Non-pigmented ciliary epithelial cell (primary cell): Measurements from ENCODE around the gene SORL1.

Source experiments
- DNase-seq: peaks from one replicate; pipeline ENCODE4 v3.0.0-alpha.2; 2010; ENCODE audit warnings: low read depth

The SORL1 gene

DNA sequence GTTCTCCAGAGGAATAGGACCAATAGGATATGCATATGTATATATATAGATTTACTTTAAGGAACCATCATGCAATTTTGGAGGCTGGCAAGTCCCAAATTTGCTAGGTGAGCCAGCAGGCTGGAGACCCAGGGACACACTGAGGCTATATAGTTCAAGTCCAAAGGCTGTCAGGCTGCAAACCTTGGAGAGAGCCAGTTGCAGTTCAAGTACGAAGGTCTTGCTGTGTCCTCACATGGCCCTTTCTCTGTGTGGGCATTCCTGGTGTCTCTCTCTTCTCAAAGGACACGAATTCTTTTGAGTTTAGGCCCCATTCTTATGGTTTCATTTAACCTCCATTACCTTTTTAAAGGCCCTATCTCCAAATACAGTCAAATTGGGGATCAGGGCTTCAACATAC is 135.1 kb downstream of the SORL1 start:
- DNase-seq, result no peak

GRCh38 chr11:121588747-121589146 is 136.6 kb downstream of the SORL1 start:
- DNase-seq, result no peak

DNA sequence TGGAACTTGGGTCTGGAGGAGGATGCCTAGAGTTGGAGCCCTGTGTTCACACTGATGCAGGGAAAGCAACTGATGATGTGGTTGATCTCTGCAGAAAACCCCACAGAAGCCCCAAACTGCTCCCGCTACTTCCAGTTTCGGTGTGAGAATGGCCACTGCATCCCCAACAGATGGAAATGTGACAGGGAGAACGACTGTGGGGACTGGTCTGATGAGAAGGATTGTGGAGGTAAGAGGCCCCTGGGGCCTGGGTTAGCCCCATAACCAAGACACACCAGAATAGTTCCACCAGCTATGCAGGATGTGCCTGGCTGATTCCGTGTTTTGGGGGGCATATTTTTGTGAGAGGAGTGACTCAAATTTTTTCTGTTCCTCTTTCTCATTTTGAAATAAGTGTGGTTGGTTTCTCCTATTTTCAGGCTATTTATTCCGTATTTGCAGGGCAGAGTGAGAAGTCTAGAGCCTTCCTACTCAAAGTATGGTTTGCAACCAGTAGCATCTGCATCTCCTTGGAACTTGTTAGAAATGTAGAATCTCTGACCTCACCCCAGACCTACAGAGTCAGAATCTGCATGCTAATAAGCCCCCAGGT is 137.9 kb downstream of the SORL1 start:
- no peak for DNase-seq

- no peak for DNase-seq
Observed at GRCh38 chr11:121590772-121591404, 138.8 kb downstream of the SORL1 start.

- peak; percentile 37 for DNase-seq
Observed at GRCh38 chr11:121591405-121592033, 139.4 kb downstream of the SORL1 start.

- DNase-seq, result no peak
Observed at GRCh38 chr11:121592708-121593107, 140.6 kb downstream of the SORL1 start.

- DNase-seq, result peak; percentile 97
Observed at GRCh38 chr11:121595717-121596161, 143.6 kb downstream of the SORL1 start.

- no peak for DNase-seq
Observed at GRCh38 chr11:121596195-121597155, 144.4 kb downstream of the SORL1 start.

DNA sequence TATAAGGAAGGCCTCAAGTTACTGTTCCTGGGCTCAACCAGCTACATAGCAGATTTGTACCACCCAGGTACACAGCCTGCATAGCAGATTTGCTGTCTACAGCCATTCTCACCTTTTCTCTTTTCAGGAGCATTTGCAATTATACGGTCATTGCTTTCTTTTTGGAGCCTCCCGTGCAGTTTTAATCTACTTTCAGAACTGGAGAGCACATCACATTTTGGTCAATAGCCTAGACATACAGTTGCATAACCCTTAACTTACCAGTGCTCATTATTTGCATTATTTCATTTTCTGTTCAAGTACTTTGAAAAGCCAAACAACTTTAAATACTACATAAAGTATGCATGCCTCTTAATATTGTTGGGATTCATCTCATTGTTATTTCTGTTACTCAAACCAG is 151.2 kb downstream of the SORL1 start:
- DNase-seq, result no peak

- DNase-seq, result no peak
Observed at GRCh38 chr11:121604152-121604551, 152.0 kb downstream of the SORL1 start.

- no peak for DNase-seq
Observed at GRCh38 chr11:121606354-121606753, 154.2 kb downstream of the SORL1 start.

DNA sequence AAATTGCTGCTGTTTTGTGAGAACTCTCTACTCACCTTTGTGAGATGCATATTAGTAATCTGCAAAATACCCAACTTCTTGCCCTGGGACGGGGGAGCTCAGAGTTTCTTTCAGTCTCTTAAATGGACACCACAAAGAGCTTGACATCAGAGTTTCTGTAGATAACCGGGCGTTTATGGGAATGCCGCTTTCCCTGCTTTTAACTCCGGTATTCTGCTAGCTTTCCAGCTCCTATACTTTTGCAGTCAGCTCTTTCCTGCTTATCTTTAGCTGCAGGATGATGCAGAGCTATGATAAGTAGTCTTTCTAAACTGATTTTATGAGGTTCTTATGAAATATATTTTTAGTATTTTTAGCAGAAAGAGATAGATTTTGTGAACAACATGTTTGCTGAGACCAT is 155.2 kb downstream of the SORL1 start:
- no peak for DNase-seq

DNA sequence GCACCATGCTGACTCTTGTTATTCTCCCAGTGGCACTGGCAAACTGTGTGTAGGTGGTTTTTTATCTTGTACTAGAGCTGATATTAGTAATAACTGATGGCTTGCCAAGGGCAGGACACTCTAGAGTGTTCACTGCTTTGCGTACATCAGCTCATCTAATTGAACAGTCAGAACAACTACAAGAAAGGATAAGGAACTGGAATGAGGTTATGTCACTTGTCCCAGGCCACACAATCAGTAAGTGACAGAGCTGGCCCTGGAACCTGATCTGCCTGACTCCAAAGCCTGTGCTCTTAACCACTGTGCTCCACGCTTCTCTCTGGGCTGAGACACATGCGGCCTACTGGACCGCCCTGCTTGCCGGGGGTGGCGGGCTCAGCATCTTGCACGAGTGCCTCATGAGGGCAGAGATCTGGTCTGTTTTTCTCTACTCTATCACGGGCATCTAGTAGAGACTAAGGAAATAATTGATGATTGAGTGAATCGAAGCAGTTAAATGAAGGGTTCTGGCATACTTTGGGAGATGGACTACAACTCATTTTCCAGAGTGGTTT is 156.5 kb downstream of the SORL1 start:
- no peak for DNase-seq

GRCh38 chr11:121610706-121611105 is 158.6 kb downstream of the SORL1 start:
- DNase-seq, result no peak

DNA sequence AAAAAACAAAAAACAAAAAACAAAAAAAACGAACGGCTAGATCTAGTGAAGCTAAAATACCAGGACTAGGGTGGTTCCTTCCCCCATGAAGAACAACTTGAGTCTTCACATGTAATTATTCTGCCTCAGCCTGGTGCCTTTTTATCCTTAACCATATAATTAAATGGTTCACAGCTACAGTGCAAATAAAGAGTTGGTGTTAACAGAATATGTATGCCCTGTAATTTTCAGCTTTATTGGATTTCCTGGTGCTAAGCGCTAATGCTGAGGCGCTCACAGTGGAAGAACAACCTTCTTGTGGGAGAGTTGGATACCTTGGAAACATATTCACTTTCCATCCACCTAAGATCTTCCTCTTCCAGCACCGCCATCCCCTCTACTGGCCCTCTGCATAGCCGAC is 159.1 kb downstream of the SORL1 start:
- no peak for DNase-seq

GRCh38 chr11:121613724-121614123 is 161.6 kb downstream of the SORL1 start:
- no peak for DNase-seq

DNA sequence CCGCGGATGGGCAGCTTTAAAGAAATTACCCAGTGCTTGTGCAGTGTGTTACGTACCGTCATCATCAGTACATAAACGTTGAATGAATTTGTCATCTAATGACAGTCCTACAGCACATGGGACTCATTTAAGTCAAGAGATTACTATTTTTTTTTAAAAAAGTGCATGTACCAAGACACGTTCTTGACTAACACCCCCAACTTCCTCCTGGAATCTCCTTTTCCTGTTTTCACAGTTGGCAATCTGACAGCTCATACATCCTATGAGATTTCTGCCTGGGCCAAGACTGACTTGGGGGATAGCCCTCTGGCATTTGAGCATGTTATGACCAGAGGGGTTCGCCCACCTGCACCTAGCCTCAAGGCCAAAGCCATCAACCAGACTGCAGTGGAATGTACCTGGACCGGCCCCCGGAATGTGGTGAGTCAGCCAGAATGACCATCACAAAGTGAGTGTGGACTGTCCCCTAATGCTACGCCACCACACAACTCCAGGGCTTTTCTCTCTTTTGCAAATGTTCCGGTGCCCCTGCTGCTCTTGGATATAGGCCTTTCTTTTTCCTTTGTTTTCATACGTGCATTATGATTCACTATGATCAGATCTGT is 162.6 kb downstream of the SORL1 start:
- DNase-seq, result no peak

GRCh38 chr11:121615501-121615900 is 163.4 kb downstream of the SORL1 start:
- peak; percentile 27 for DNase-seq

DNA sequence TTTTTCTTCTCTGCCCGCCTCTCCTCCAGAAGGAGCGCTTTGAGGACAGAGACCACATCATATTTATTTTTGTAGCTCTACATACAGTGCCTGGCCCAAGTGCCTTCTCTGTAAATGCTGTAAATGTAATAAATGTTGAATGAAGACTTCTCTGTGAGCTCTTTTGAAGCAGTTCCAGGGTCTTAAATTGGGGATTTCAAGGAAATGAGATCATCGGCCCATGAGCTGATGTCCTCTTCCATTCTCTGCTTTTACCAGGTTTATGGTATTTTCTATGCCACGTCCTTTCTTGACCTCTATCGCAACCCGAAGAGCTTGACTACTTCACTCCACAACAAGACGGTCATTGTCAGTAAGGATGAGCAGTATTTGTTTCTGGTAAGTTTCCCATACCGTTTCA is 166.4 kb downstream of the SORL1 start:
- no peak for DNase-seq

DNA sequence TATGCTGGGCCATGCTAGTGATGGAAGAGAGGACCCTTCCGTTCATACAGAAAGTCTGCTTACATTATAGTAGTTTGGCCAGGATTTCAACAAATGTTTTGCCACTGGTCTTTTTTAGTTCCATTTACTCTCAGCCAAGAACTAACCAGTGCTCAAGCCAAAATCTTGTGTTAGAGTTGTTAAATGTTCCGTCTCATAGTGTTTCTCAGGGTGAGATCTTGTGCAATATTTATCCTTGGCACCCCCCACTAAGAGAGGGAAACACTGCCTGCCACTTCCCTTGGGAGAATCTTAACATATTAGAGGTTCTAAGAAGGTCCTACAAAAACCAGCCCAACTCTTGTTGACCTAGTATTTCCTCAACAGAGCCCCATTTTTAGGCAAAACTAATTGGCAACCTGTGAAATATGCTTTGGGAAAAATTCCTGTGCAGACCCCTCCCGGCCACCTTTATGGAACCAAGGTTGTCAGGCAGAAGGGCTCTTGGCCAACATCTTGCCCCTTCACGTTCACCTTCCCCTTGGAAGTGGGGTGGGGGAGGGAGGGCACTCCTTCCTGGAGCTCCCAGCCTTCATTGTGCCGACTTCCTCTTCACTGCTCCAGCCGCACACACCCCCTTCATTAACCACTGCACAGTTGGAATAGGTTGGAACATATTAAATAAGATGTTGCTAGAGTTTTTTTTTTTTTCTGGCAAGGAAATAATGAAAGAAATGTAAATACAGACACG is 173.8 kb downstream of the SORL1 start:
- DNase-seq, result no peak

DNA sequence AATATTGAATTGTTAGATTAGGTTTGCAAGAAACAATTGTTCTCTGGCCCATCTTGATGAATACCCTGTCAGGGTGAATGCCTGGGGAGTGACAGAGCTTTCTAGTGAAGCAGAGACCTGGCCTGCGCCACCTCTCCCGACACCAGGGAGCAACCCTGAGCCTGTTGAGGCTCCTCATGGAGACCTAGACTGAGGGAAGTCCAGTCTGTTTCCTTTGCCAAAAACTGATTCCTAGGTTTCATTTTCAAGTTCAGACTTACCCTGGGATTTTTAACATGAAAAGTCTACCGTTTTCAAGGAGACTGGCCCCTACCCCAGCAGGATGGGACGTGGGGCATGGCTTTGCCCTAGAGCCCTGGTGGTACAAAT is 174.4 kb downstream of the SORL1 start:
- DNase-seq, result no peak
